Erythroblast (primary cell): ENCODE results near the gene ZDHHC1.

Source experiments
- GATA1 ChIP-seq: IDR thresholded peaks from 2 replicates; pipeline ENCODE4 v1.6.1; 2011; ENCODE audit warnings: low read depth, mild to moderate bottlenecking, control low read depth, low read length, moderate library complexity
- POLR2A ChIP-seq: IDR thresholded peaks from 2 replicates; pipeline ENCODE4 v1.6.1; 2011; ENCODE audit warnings: mild to moderate bottlenecking, low read length

- TF ChIP-seq POLR2A (no peak), GATA1 (no peak)
Observed at GRCh38 chr16:67419931-67420330, 3.7 kb upstream of the ZDHHC1 start.
